Measurements from ENCODE around the gene MBOAT7.

GRCh38 chr19:54160854-54161253 is 28.5 kb downstream of the MBOAT7 start:
- no peak for TF ChIP-seq CTCF (IDR thresholded peaks at IDR 0.05)
- TF ChIP-seq POLR2A (IDR thresholded peaks at IDR 0.05), result no peak
